ENCODE data around the gene CTNND1.

Gene CTNND1

DNA sequence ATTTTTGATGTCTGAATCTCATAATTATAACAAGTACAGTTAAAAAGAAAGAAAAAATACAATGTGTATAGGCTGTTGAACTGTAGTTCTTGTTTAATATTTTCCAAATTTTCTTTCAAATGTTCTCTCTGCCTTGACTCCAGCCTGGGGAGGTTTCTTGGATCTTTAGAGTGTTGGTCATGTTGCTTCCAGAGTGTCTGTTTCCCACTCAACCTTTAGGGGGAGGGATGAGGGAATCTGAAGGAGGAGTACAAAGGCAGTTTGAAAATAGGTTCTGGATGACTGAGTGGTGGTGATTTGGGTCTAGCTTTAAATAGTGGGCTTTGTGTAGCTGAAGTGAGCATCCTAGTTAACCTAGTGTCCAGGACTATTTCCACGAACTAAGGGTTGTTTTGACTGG, 2.0 kb downstream of the CTNND1 start:
- peaks cover 4 to 5% of the 10 kb centered on the region in 2 experiments for H3K4me1 ChIP-seq (ENCODE audit: control insufficient read depth in 1 of 2, insufficient read depth in 2 of 2, low read length in 2 of 2)
- H3K79me2 ChIP-seq (ENCODE audit: control insufficient read depth, insufficient read depth, low read length, poor library complexity), result peaks cover 24% of the 10 kb centered on the region

GRCh38 chr11:57764021-57764420, 2.4 kb downstream of the CTNND1 start:
- no peak overlapping the region for H4K8ac ChIP-seq (ENCODE audit: low read depth, low read length)
- H3K4me3 ChIP-seq (ENCODE audit: low read depth, low read length), result no peak overlapping the region
- WGBS (ENCODE audit: extremely low coverage, insufficient coverage, insufficient read length), result no CpG with 5 or more reads among the region's 4 CpGs
- peak overlapping the region; percentile 95 for H3K4ac ChIP-seq (ENCODE audit: low read depth, low read length)
- H3K14ac ChIP-seq (ENCODE audit: low read length), result no peak overlapping the region
- H3K79me1 ChIP-seq (ENCODE audit: low read length), result peaks cover 6% of the 10 kb centered on the region
- H2AK5ac ChIP-seq (ENCODE audit: low read length), result no peak overlapping the region
- peak overlapping the region; percentile 77 for H3K4me2 ChIP-seq (ENCODE audit: low read length)
- no peak overlapping the region for H3K18ac ChIP-seq (ENCODE audit: low read length)
- no peak overlapping the region for H3K23ac ChIP-seq (ENCODE audit: low read length)
- no peaks in the 10 kb centered on the region for H3K27me3 ChIP-seq (ENCODE audit: insufficient read depth, low read length)
- H3K79me2 ChIP-seq (ENCODE audit: control insufficient read depth, insufficient read depth, low read length, poor library complexity), result peaks cover 24% of the 10 kb centered on the region
- no peak overlapping the region for H4K91ac ChIP-seq (ENCODE audit: low read depth, low read length)
- no peak overlapping the region for H4K12ac ChIP-seq (ENCODE audit: low read depth, low read length)
- no peak overlapping the region for H2BK120ac ChIP-seq (ENCODE audit: insufficient read depth, low read length, poor library complexity)
- no peak overlapping the region for H2AFZ ChIP-seq (ENCODE audit: insufficient read depth, low read length, poor library complexity)
- no peak for DNase-seq
- H3K9me3 ChIP-seq (ENCODE audit: insufficient read depth, low read depth, low read length), result no peaks in the 10 kb centered on the region
- peaks cover 0 to 5% of the 10 kb centered on the region in 2 experiments for H3K36me3 ChIP-seq (ENCODE audit: control insufficient read depth in 1 of 2, insufficient read depth in 2 of 2, low read length in 2 of 2)
- H2BK5ac ChIP-seq (ENCODE audit: low read depth, low read length, poor library complexity), result peak overlapping the region; percentile 27
- H3K27ac ChIP-seq (ENCODE audit: low read depth, low read length), result no peak overlapping the region
- no peak overlapping the region for H3K9ac ChIP-seq (ENCODE audit: low read length)
- H3K4me1 ChIP-seq (ENCODE audit: control insufficient read depth in 1 of 2, insufficient read depth in 2 of 2, low read length in 2 of 2), result peaks cover 4 to 5% of the 10 kb centered on the region in 2 experiments
- no peak overlapping the region for H2BK12ac ChIP-seq (ENCODE audit: low read length)

More for the DNA sequence above, 2.0 kb downstream of the CTNND1 start:
- DNase-seq, result peak in 1 of 2 donors; percentile 48
- no peak overlapping the region for H2BK12ac ChIP-seq (ENCODE audit: low read length)
- H2BK5ac ChIP-seq (ENCODE audit: low read depth, low read length, poor library complexity), result no peak overlapping the region
- no peak overlapping the region for H3K23ac ChIP-seq (ENCODE audit: low read length)
- no peak overlapping the region for H2BK120ac ChIP-seq (ENCODE audit: insufficient read depth, low read length, poor library complexity)
- peaks cover 6% of the 10 kb centered on the region for H3K79me1 ChIP-seq (ENCODE audit: low read length)
- H4K8ac ChIP-seq (ENCODE audit: low read depth, low read length), result no peak overlapping the region
- H3K4me2 ChIP-seq (ENCODE audit: low read length), result peak overlapping the region; percentile 77
- H3K14ac ChIP-seq (ENCODE audit: low read length), result no peak overlapping the region
- H2AK5ac ChIP-seq (ENCODE audit: low read length), result no peak overlapping the region
- WGBS (ENCODE audit: extremely low coverage, insufficient coverage, insufficient read length), result no CpG with 5 or more reads among the region's 1 CpG
- no peaks in the 10 kb centered on the region for H3K27me3 ChIP-seq (ENCODE audit: insufficient read depth, low read length)
- H3K36me3 ChIP-seq (ENCODE audit: control insufficient read depth in 1 of 2, insufficient read depth in 2 of 2, low read length in 2 of 2), result peaks cover 0 to 5% of the 10 kb centered on the region in 2 experiments
- peak overlapping the region; percentile 26 for H3K4ac ChIP-seq (ENCODE audit: low read depth, low read length)
- no peak overlapping the region for H2AFZ ChIP-seq (ENCODE audit: insufficient read depth, low read length, poor library complexity)
- H3K27ac ChIP-seq (ENCODE audit: low read depth, low read length), result peak overlapping the region; percentile 2
- H4K12ac ChIP-seq (ENCODE audit: low read depth, low read length), result no peak overlapping the region
- no peaks in the 10 kb centered on the region for H3K9me3 ChIP-seq (ENCODE audit: insufficient read depth, low read depth, low read length)
- H4K91ac ChIP-seq (ENCODE audit: low read depth, low read length), result no peak overlapping the region
- H3K9ac ChIP-seq (ENCODE audit: low read length), result peak overlapping the region; percentile 78
- no peak overlapping the region for H3K18ac ChIP-seq (ENCODE audit: low read length)
- H3K4me3 ChIP-seq (ENCODE audit: low read depth, low read length), result no peak overlapping the region

- Histone ChIP-seq H3K27ac (ENCODE audit: low read depth, low read length) (peak overlapping the region; percentile 33), H3K4me2 (ENCODE audit: low read length) (peak overlapping the region; percentile 68), H3K4me1 (ENCODE audit: control insufficient read depth in 1 of 2, insufficient read depth in 2 of 2, low read length in 2 of 2) (peaks cover 4 to 5% of the 10 kb centered on the region in 2 experiments), H3K23ac (ENCODE audit: low read length) (no peak overlapping the region), H3K27me3 (ENCODE audit: insufficient read depth, low read length) (no peaks in the 10 kb centered on the region), H2BK120ac (ENCODE audit: insufficient read depth, low read length, poor library complexity) (no peak overlapping the region), H3K9me3 (ENCODE audit: insufficient read depth, low read depth, low read length) (no peaks in the 10 kb centered on the region), H2BK5ac (ENCODE audit: low read depth, low read length, poor library complexity) (no peak overlapping the region), H3K4ac (ENCODE audit: low read depth, low read length) (peak overlapping the region; percentile 98), H4K91ac (ENCODE audit: low read depth, low read length) (no peak overlapping the region), H4K8ac (ENCODE audit: low read depth, low read length) (no peak overlapping the region), H2AK5ac (ENCODE audit: low read length) (no peak overlapping the region), H3K9ac (ENCODE audit: low read length) (peak overlapping the region; percentile 75), H2BK12ac (ENCODE audit: low read length) (no peak overlapping the region), H3K4me3 (ENCODE audit: low read depth, low read length) (no peak overlapping the region), H3K14ac (ENCODE audit: low read length) (no peak overlapping the region), H3K36me3 (ENCODE audit: control insufficient read depth in 1 of 2, insufficient read depth in 2 of 2, low read length in 2 of 2) (peaks cover 0 to 5% of the 10 kb centered on the region in 2 experiments), H3K18ac (ENCODE audit: low read length) (no peak overlapping the region), H3K79me1 (ENCODE audit: low read length) (peaks cover 6% of the 10 kb centered on the region), H2AFZ (ENCODE audit: insufficient read depth, low read length, poor library complexity) (no peak overlapping the region), H4K12ac (ENCODE audit: low read depth, low read length) (no peak overlapping the region), H3K79me2 (ENCODE audit: control insufficient read depth, insufficient read depth, low read length, poor library complexity) (peaks cover 27% of the 10 kb centered on the region)
- no CpG with 5 or more reads among the region's 2 CpGs for WGBS (ENCODE audit: extremely low coverage, insufficient coverage, insufficient read length)
- DNase-seq, result no peak
Observed at GRCh38 chr11:57764566-57764965, 3.0 kb downstream of the CTNND1 start.

DNA sequence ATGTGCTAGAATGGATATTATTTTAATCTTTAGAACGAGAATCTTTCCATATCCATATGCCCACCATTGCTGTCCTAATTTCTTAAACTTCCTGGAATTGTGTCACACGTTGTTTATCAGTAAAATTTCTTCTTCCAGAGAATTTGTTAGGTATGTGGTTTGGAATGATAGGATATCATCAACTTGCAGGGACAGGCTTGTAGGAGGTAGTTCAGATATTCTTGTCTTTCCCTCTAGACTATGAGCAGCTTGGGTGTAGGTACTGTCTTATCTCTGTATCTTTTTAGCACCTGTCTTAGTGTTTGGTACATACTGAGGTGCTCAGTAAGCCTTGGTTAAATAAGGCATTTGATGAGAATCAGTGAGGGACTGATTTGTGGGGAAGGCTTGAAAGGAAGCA, 3.4 kb downstream of the CTNND1 start:
- H2AFZ ChIP-seq (ENCODE audit: insufficient read depth, low read length, poor library complexity), result no peak overlapping the region
- H2BK5ac ChIP-seq (ENCODE audit: low read depth, low read length, poor library complexity), result no peak overlapping the region
- DNase-seq, result peak; percentile 17 to 68
- no peak overlapping the region for H3K23ac ChIP-seq (ENCODE audit: low read length)
- H3K36me3 ChIP-seq (ENCODE audit: control insufficient read depth in 1 of 2, insufficient read depth in 2 of 2, low read length in 2 of 2), result peaks cover 0 to 5% of the 10 kb centered on the region in 2 experiments
- no peak overlapping the region for H3K9ac ChIP-seq (ENCODE audit: low read length)
- no peak overlapping the region for H4K12ac ChIP-seq (ENCODE audit: low read depth, low read length)
- peak overlapping the region; percentile 33 for H3K27ac ChIP-seq (ENCODE audit: low read depth, low read length)
- H2BK120ac ChIP-seq (ENCODE audit: insufficient read depth, low read length, poor library complexity), result no peak overlapping the region
- peaks cover 6% of the 10 kb centered on the region for H3K79me1 ChIP-seq (ENCODE audit: low read length)
- no peaks in the 10 kb centered on the region for H3K27me3 ChIP-seq (ENCODE audit: insufficient read depth, low read length)
- no peak overlapping the region for H3K18ac ChIP-seq (ENCODE audit: low read length)
- H3K4me2 ChIP-seq (ENCODE audit: low read length), result peak overlapping the region; percentile 68
- no peaks in the 10 kb centered on the region for H3K9me3 ChIP-seq (ENCODE audit: insufficient read depth, low read depth, low read length)
- H3K4me3 ChIP-seq (ENCODE audit: low read depth, low read length), result no peak overlapping the region
- H3K4me1 ChIP-seq (ENCODE audit: control insufficient read depth in 1 of 2, insufficient read depth in 2 of 2, low read length in 2 of 2), result peaks cover 4 to 5% of the 10 kb centered on the region in 2 experiments
- peak overlapping the region; percentile 98 for H3K4ac ChIP-seq (ENCODE audit: low read depth, low read length)
- H2BK12ac ChIP-seq (ENCODE audit: low read length), result no peak overlapping the region
- no peak overlapping the region for H4K91ac ChIP-seq (ENCODE audit: low read depth, low read length)
- peaks cover 27% of the 10 kb centered on the region for H3K79me2 ChIP-seq (ENCODE audit: control insufficient read depth, insufficient read depth, low read length, poor library complexity)
- H2AK5ac ChIP-seq (ENCODE audit: low read length), result no peak overlapping the region
- no CpG with 5 or more reads among the region's 2 CpGs for WGBS (ENCODE audit: extremely low coverage, insufficient coverage, insufficient read length)
- H3K14ac ChIP-seq (ENCODE audit: low read length), result no peak overlapping the region
- H4K8ac ChIP-seq (ENCODE audit: low read depth, low read length), result no peak overlapping the region

Data from trophoblast cell (in vitro differentiated cells and primary cell).